ENCODE measurements around the gene POLA2.
A peak's percentile ranks its signal among the peaks of the same experiment; 100 is the strongest.
"Not testable (repeated sequence)": the region's sequence is repeated elsewhere in the genome, so short reads cannot be mapped to it uniquely, and the experiment has no call there.

POLA2 gene

GRCh38 chr11:65241692-65242091 is 20.1 kb upstream of the POLA2 start:
- DNase-seq (ENCODE audit: low spot score): no peak

- no peak for DNase-seq (ENCODE audit: low spot score)
These were observed 19.4 kb upstream of the POLA2 start for GRCh38 chr11:65242389-65242788.

GRCh38 chr11:65243797-65244196 is 18.0 kb upstream of the POLA2 start:
- DNase-seq (ENCODE audit: low spot score): no peak

- not testable (repeated sequence) for DNase-seq (ENCODE audit: low spot score)
These were observed 16.7 kb upstream of the POLA2 start for GRCh38 chr11:65245046-65245445.

DNA sequence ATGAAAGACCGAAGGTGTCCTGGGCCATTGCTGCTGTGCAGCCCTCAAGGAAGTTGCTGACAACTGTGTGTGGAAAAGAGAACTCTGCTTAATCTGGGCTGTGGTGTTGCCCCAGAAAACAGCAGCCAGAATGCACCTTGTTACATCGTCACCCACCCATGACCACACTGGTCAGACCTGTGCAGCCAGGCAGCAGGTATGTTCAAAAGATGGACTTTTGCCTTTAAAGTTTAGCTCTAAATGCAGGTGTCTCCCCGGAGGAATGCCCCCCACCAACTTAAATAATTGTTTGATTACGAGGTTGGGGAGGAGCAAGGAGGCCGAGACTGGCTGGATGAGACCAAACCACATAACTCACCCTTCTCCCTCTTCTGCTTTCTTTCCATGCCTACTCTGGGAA is 15.3 kb upstream of the POLA2 start:
- DNase-seq (ENCODE audit: low spot score): no peak

DNA sequence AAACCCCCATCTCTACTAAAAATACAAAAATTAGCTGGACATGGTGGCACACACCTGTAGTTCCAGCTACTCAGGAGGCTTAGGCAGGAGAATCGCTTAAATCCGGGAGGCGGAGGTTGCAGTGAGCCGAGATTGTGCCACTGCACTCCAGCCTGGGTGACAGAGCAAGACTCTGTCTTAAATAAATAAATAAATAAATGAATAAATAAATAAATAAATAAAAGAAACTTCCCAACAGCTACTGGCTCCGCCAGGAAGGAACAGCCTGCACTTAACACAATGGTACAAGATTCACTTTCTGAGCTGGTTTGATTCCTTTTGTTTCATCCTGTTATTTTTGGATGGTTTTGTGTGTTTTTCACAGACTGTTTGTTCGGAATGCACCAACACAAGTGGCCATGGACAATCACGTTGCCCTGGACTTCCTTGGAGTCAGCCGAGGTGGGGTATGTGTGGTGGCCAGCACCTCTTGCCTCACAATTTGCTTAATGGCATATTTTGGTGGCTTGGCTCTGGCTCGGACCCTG is 13.5 kb upstream of the POLA2 start:
- DNase-seq (ENCODE audit: low spot score): not testable (repeated sequence)

DNA sequence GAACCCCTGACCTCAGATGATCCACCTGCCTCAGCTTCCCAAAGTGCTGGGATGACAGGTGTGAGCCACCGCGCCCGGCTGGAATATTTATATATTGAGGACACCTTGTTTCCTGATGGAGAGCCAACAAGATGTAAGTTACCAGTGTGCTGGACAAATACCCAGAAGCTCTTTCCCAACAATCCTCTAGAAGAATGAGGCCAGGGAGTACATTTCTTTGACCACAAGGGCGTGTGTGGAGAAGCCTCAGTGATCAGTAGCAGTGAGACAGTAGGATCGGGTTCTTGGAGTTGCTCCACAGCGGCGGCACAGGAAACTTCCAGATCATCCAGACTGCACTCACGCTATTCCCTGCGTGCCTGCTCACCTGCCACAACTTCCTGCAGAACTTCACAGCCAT is 10.3 kb upstream of the POLA2 start:
- DNase-seq (ENCODE audit: low spot score): no peak

DNA sequence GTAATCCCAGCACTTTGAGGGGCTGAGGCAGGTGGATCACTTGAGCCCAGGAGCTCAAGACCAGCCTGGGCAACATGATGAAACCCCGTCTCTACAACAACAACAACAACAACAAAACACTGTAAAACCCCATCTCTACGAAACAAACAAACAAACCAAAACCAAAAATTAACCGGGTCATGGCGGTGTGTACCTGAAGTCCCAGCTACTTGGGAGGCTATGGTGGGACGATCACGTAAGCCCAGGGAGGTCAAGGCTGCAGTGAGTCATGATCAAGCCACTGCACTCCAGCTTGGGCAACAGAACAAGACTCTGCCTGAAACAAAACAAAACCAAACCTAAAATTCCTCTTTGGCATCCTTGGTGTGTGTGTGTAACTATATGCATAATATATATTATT is 7.0 kb upstream of the POLA2 start:
- no peak for DNase-seq (ENCODE audit: low spot score)

DNA sequence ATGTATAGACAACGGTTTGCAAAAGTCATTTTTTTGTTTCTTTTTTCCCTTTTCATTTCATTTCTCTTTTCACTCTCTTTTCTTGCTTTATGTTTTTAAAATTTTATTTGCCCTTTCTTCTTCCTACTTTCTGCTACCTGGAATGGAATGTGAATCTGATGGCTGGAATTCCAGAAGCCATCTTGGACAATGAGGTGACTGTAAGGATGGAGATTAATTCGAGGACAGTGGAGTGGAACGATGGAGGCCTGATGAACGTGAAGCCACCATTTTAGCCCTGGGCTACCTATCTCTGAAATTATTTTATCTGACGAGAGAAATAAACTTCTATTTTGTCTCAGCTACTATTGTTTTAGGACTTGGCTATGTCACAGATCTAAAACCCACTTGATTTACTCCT is 2.8 kb upstream of the POLA2 start:
- DNase-seq (ENCODE audit: low spot score): no peak

GRCh38 chr11:65260302-65260701 is 1.5 kb upstream of the POLA2 start:
- DNase-seq (ENCODE audit: low spot score): no peak

GRCh38 chr11:65260756-65261590 is 789 bp upstream of the POLA2 start:
- DNase-seq (ENCODE audit: low spot score): no peak

DNA sequence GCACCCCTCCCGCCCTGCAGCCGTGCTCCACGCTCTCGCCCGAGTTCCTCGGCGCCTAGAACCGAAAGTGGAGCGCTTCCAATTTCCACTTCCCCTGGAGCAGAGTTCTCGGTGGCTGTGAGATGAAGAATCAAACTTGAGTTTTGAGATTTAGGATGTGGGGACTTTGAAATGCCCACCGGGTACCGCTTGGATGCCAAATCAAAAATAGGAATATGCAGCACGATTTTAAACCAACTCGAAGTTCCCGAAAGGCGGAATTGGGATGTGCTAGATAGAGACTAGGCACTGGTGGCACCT is 569 bp downstream of the POLA2 start:
- no peak for DNase-seq (ENCODE audit: low spot score)

DNA sequence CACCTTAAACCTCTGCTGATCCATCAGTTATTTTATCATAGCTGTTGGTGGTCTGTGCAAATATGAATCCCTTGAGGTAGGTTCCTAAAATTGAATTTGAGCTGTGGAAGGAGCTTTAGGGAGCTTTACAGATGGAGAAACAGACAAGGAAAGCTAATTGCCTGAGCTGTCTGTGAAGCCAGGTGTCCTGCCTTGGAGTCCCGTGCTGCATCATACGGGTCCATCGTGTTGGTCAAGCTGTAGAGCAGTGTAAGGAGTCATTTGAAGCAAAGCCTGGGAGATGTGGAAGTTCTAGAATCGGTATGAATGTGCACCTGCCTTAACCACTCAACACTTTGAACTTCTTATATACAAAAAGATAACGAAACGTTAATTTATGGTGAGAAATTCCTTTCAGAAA is 1.0 kb downstream of the POLA2 start:
- DNase-seq (ENCODE audit: low spot score): no peak

DNA sequence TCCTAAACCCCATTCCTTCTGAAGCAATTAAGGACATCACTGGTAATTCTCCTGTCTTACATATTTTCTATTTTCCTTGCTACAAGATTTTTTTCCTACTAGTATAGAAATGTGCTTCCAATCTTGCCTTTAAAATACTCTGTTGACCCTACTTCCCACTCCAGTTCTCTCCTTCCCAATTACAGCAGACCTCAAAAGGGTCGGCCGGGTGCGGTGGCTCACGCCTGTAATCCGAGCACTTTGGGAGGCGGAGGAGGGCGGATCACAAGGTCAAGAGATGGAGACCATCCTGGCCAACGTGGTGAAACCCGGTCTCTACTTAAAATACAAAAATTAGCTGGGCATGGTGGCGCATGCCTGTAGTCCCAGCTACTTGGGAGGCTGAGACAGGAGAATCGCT is 3.0 kb downstream of the POLA2 start:
- DNase-seq (ENCODE audit: low spot score): not testable (repeated sequence)

GRCh38 chr11:65266210-65266609 is 4.4 kb downstream of the POLA2 start:
- DNase-seq (ENCODE audit: low spot score): no peak

DNA sequence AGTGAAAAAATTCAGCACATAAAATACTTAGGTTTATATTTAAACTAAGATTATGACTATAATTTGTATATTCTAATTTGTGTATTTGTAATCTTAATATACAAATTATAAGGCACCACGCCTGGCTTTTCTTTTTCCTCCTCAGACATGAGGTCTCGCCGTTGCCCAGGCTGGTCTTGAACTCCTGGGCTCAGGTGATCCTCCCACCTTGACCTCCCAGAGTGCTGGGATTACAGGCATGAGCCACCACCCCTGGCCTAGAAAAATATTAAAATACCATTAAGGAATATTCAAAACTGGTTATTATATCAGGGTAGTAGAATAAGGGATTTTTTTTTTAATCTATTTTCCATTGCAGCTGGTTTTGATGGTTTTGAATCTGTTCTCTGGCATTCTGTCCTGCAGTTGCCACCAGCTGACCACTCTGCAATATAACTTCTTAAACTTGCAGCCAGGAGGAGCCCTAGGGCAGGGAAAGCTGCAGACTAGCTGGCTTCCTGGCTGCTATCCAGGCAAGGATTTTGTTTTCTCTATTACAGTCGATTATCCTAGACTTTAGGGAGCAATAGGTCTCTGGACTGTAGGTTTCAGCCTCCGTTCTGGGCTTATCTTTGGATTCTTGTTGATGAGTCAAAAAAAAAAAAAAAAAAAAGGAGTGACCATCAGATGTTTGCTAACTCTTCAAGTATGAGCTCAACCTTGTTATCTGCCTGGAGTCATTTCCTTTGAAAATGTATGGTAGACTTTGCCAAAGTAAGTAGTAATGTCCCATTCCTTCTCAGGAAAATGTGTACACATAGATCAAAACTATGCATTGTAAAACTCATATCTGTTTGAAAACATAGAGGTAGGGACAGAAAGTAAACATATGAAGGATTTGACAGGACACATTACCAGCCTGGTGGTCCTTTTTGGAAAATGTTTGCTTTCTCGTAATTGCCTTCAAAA is 13.2 kb downstream of the POLA2 start:
- DNase-seq (ENCODE audit: low spot score): peak; percentile 84

DNA sequence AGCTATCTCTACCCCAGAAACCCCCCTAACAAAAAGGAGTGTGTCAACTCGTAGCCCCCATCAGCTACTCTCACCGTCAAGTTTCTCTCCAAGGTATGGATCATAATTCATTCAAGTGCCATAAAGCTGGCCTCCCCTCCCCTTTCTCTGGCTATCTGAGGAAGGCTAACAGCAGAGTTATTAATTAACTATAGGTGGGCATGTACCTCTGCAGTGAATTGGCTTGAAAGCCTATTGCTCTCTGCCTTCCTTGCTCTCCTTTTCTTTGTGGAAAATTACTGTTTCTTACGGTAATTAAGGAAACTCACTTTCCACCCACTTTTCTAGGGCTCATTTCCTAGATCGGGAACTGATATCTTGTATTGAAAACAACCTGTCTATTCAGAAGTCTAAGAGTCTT is 14.1 kb downstream of the POLA2 start:
- DNase-seq (ENCODE audit: low spot score): no peak

DNA sequence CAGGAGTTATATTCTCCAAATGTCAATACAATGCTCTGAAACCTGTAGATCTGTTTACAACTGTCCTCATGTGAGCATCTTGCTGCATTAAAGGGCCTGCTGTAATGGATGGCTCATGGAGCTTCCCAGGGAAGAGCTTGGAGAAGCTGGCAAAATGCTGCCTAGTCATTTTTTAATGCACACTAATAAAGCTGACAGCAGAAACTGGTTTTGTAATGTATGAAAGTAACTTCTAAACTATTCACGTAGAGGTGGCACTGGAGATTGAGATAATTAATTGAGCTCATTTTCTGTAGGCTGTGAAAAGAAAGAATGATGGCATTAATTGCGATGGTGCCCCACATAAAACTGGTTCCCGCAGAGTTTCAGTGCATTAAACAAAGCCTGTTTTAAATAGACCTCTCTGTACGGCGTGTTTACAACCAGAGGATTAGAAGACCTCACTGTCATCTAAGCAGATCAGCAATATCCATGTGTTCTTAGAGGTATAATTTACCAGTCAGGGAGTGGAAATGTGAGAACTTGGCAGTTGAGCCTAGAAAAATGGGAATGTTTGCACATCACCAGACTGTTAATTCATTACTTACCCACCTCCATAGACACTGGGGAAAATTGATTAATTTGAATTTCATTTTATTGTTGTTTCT is 16.0 kb downstream of the POLA2 start:
- no peak for DNase-seq (ENCODE audit: low spot score)

DNA sequence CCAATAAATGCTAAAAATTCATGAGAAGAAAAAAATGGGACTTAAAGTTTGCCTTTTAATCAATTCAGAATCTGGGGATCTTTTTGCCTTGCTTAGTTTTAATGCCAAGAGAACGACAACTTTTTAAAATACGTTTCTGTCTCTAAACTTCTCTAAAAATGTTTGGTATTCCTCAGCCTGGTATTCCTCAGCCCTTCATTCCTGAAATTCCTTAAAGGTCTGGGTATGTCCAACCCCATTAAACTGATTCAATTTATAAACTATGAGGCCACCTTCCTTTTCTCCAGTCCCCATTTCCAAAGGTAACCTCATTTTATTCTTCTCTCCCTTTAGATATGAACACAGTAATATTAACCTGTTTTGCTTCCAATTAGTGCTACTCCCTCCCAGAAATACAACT is 16.6 kb downstream of the POLA2 start:
- DNase-seq (ENCODE audit: low spot score): peak; percentile 31

- no peak for DNase-seq (ENCODE audit: low spot score)
These were observed 17.5 kb downstream of the POLA2 start for GRCh38 chr11:65279279-65279678.

DNA sequence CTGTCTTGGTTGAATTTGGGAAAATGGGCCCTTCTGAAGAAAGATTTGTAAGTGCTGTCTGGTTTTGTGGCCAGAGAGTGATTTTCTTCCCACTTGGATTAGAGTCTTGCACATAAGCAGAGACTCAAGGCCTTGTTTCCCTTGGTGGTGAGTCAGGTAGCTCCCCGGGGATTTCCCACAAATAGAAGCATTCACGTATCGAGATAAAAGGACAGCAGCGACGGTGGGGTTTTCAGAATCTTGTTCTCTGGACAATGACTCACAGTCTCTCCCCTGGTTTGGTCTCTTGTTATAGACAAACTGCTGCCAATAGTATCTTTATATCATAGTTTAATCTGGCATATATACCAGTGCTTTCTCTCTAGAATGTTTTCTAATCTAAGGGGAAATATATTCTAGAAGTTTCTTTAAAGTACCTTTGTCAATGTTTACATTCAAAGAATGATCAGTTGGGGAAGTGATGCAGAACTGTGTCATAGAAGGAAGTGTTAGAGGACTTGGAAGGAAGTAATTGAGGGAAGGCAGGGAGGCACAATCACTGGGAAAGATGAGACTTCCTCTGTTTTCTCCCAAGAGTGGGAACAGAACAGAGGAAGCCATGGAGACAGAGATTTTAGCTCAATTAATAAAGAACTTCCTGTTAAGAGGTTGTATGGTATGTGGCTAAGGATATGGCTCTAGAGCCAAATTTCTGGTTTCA is 18.1 kb downstream of the POLA2 start:
- peak; percentile 64 for DNase-seq (ENCODE audit: low spot score)

- DNase-seq (ENCODE audit: low spot score): no peak
These were observed 18.9 kb downstream of the POLA2 start for GRCh38 chr11:65280646-65281045.
